HG02588 (cell line): ENCODE results near the gene CAMSAP2.
"Not testable (repeated sequence)": the region's sequence is repeated elsewhere in the genome, so short reads cannot be mapped to it uniquely, and the experiment has no call there.

Source experiments
- ATAC-seq: cut with Tn5 transposase; IDR thresholded peaks from one replicate; pipeline ENCODE4 v1.9.1; 2021; ENCODE audit warnings: mild to moderate bottlenecking, moderate library complexity; ENCODE audit not compliant: unreplicated experiment

Gene CAMSAP2

GRCh38 chr1:200738949-200739651 is 407 bp downstream of the CAMSAP2 start:
- ATAC-seq = peak; percentile 57

GRCh38 chr1:200739702-200740570 is 1.2 kb downstream of the CAMSAP2 start:
- no peak for ATAC-seq

DNA sequence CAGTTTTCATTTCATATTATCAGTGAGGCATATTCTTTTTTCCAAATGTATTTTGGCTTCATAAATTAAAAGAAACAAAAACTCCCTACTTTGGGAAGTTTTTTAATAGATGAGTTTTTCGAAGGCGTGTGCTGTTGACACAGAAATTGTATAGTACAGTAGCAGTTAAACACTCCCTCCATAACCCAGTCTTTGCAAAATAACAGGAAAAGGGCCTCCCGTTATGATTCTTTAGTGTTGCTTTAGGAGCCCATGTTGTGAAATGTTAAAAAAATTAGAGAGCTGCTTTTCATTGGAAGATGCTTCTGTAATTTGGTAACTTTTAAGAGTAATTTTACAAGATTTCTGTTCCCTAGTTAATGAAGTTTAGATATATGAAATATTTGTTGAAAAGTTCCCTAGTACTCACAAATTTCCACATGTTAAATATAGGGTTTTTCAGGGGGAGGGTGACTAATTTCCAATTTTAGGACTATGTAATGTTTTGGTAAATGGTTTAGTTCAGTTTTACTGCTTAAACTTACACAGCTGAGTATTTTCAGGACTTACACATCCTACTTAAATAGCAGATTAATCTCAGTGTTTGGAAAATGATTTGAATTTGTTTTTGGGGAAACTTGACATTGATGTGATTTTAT is 2.0 kb downstream of the CAMSAP2 start:
- no peak for ATAC-seq

DNA sequence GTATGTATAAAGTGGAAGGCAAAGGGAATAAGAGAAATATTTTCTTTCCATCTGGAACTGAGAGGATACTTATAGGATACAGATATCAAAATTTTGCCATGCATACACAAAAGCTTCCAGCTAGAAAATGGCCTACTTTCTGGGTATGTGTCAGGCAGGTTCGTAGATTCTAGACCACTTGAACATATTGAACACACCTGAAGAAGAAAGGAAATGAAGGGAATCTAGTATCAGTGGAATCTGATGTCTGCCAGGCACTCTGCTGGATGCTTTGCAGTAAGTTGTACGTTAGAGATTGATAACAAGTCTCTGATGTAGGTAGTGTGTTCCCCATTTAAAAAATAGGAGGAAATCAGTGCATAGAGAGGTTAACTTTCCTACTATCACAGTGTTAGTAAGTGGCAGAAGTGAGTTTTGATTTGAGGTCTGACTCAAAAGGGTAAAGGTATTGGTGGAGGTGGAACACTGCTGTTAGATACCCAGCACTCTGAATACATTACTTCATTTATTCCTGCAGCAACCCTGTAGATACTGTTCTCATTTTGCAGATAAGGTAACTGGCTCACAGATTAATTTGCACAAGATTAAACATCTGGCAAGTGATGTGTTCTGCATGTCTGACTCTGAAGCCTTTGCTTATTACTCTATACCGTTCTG is 3.0 kb downstream of the CAMSAP2 start:
- no peak for ATAC-seq

GRCh38 chr1:200744143-200744542 is 5.5 kb downstream of the CAMSAP2 start:
- ATAC-seq = no peak

GRCh38 chr1:200749090-200749489 is 10.4 kb downstream of the CAMSAP2 start:
- no peak for ATAC-seq

GRCh38 chr1:200750749-200751148 is 12.1 kb downstream of the CAMSAP2 start:
- not testable (repeated sequence) for ATAC-seq

DNA sequence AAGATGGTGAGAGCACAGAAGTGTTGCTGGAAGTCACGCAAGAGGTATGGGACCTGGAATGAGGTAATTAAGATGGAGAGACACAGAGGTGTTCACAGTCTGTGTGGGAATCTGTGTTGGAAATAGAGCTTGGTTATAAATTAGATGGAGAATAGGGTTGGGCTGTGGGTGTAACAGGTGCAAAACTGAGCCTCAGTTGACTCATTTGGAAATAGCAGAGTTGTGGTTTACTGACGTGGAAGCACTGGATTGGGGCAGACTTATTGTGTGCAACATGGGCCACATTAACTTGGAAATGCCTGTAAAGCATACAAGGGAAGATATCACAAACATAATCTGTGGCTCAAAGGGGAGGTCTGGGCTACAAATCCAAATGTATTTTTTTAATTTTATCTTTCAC is 13.0 kb downstream of the CAMSAP2 start:
- ATAC-seq = peak; percentile 80

GRCh38 chr1:200753650-200754198 is 15.0 kb downstream of the CAMSAP2 start:
- ATAC-seq = no peak

DNA sequence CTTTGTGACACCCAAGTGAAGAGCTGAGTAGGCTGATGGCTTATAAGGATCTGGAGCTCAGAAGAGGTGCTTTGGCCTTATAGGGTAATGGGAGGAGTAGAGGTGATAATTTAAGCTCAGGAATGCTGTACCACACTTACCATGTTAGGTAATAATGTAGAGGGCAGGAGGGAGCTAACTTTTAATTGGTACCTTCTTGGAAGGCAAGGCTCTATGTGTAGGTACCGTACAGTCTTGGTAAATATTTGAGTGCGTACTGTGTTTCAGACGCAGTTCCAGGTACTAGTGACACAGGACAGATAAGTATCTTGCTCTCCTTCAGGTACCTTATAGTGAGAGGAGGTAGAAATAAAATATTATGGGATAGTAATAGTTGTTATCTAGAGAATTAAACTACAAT is 16.8 kb downstream of the CAMSAP2 start:
- ATAC-seq = no peak

DNA sequence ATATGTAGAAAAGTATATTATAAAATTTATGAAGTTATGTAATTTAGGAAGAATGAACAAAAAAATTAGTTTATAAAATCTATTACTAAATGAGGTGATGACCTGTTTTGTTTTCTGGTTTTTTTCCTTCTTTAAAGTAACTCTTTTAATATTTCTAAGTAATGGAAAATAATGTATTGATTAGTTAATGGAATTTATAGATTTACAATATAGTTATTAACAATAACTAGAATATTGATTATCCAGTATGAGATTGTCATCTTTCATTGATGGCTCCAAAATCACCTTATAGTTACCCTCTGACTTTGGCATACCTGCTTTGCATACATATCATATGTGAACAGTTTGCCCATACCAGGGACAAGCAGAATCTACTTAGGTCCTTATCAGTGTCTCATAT is 23.4 kb downstream of the CAMSAP2 start:
- ATAC-seq = no peak

DNA sequence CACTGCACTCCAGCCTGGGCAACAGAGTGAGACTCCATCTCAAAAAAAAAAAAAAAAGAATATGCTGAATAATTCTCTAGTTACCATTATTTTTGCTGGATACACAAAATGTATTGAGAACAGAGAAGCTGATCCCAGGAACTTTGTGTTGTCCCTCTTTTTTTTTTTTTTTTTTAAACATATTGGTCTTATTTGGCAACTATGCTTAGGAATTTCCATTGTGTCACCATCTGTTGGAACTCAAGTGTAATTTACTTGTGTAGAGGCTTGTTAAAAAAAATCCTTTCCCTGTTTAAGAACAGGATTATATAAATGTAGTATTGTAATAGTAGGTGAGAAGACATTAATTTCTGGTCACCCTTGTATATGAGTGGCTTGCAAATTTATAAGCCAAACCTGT is 28.6 kb downstream of the CAMSAP2 start:
- ATAC-seq = no peak

DNA sequence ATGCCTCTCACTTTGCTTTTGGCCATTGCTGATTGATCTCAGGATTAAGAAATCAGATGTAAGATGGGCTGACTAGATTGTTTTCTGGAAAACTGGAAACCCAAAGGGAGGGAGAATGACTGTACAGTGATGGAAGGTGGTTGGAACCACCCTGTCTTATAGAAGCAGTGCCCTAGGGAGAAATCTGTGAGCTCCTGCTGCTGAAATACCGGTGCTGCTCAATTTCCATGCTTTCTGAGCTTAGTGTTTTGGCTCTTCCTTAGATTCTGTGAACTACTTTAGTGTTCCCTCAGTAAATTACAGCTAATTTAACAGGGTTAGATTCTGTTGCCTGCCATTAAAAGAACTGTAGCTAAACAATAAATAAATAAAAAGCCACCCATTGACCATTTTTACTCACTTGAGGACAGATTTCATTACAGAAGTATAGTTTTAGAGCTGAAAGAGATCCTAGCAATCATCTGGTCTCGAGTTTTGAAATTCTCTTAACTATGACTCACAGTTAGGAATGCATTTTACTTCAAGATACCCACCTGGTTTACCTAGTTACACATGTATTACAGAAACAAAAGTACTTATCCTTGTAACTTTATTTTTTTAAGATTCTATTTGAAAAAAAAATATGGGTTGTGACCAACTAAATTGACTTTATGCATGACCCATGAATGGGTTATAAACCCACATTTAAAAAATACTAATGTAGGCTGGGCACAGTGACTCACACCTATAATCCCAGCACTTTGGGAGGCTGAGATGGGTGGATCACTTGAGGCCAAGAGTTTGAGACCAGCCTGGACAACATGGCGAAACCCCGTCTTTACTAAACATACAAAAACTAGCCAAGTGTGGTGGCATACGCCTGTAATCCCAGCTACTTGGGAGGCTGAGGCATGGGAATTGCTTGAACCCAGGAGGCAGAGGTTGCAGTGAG is 33.2 kb downstream of the CAMSAP2 start:
- no peak for ATAC-seq

- ATAC-seq = no peak
These were observed 35.6 kb downstream of the CAMSAP2 start for GRCh38 chr1:200774311-200774710.

- ATAC-seq = no peak
These were observed 36.2 kb downstream of the CAMSAP2 start for GRCh38 chr1:200774735-200775444.

- ATAC-seq = no peak
These were observed 37.2 kb downstream of the CAMSAP2 start for GRCh38 chr1:200775850-200776249.

DNA sequence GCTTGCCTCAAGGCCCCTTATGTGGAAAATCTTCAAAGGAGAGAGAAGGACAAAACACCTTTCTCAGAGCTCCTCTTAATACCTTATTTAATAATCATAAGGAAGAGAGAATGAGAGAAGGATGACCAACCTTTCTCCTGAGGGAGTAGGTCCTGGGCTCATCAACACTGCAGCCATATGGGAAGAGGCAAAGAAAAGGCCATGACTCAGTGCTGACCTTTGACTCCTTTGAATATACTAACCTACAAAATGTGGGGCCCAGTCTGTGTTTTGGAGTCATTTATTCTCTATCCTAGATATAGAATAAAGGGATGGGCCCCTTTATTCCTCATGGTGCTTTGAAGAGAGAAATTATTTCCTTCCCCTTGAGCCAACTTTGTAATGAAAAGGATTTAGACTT is 38.3 kb downstream of the CAMSAP2 start:
- no peak for ATAC-seq

GRCh38 chr1:200778766-200779165 is 40.1 kb downstream of the CAMSAP2 start:
- ATAC-seq = no peak

DNA sequence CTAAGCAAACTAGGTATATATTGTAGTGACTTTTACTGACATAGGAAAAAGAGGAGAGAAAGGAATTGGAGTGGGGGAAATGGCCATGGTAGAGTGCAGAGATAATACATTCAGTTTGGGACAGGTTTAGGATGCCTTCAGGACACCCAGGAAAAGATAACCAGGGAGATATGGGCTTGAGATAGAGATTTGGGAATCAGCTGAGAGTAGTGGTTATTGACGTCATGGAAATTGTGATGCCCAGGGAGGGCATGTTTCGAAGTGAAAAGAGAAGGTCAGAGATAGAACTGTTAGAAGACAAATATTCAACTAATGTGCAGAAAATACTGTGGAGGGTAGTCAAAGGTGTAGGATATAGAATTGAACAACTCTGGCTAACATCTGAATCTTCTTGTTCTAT is 40.6 kb downstream of the CAMSAP2 start:
- ATAC-seq = no peak
